ENCODE results near the gene PPM1E.
"Not testable (repeated sequence)": the region's sequence is repeated elsewhere in the genome, so short reads cannot be mapped to it uniquely, and the experiment has no call there.

PPM1E gene

DNA sequence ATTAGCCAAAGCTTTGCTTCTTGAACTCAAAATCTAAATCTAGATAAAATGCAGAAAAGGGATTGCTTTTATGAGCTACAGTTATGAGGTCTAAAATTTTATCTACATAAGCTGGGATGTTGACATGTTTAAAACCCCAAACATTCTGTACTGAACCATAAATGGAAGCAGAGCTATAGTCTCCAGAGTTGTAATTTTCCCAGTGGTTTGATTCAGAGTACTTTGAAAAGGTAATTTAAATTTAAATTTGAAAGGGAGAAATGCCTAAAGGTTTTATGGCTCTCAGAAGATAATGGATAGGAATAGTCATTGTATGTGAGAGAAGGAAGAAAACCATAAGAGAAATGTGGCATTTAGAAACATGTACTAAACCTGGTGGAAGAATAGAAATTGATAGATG is 163.2 kb downstream of the PPM1E start:
- TF ChIP-seq, protein P1, sequence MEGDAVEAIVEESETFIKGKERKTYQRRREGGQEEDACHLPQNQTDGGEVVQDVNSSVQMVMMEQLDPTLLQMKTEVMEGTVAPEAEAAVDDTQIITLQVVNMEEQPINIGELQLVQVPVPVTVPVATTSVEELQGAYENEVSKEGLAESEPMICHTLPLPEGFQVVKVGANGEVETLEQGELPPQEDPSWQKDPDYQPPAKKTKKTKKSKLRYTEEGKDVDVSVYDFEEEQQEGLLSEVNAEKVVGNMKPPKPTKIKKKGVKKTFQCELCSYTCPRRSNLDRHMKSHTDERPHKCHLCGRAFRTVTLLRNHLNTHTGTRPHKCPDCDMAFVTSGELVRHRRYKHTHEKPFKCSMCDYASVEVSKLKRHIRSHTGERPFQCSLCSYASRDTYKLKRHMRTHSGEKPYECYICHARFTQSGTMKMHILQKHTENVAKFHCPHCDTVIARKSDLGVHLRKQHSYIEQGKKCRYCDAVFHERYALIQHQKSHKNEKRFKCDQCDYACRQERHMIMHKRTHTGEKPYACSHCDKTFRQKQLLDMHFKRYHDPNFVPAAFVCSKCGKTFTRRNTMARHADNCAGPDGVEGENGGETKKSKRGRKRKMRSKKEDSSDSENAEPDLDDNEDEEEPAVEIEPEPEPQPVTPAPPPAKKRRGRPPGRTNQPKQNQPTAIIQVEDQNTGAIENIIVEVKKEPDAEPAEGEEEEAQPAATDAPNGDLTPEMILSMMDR (IDR thresholded peaks at IDR 0.05; ENCODE audit: low read depth, low read length, missing control alignments): no peak
- H3K4me3 ChIP-seq (replicated peaks; ENCODE audit: low read depth, low read length): no peak overlapping the region
- no peak for DNase-seq (ENCODE audit: extremely low read depth, low read depth)

DNA sequence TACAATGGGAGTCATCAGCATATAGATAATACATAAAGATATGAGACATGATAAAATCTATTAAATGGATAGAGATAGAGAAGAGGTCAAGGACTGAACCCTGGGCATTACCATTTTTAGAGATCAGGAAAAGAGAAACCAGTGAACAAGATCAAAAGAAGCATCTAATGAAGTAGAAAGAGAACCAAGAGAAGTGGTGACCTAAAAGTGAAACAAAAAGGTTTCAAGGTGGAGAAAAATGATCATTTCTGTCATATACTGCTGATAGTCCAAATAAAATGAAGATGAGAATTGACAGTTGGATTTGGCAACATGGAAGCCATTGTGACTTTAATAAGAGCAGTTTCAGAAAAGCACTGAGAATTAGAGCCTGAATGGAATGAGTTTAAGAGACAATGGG is 165.1 kb downstream of the PPM1E start:
- no peak for DNase-seq (ENCODE audit: extremely low read depth, low read depth)
- no peak overlapping the region for H3K4me3 ChIP-seq (replicated peaks; ENCODE audit: low read depth, low read length)
- TF ChIP-seq, protein P1 (IDR thresholded peaks at IDR 0.05; ENCODE audit: low read depth, low read length, missing control alignments): no peak

DNA sequence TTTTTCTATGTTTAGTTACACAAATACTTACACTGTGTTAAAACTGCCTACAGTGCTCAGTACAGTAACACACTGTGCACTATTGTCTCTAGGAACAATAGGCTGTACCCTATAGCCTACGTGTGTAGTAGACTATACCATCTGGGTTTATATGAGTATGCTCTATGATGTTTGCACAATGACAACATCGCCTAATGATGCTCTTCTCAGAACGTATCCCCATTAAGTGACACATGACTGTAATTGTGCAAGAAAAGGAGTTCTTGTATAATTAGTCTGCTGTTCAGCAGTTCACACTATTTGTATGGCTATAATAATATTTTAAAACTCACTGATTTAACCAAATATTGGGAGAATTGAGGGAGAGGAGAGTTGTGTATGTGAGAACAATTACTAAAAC is 177.3 kb downstream of the PPM1E start:
- no peak overlapping the region for H3K4me3 ChIP-seq (replicated peaks; ENCODE audit: low read depth, low read length)
- TF ChIP-seq, protein P1 (IDR thresholded peaks at IDR 0.05; ENCODE audit: low read depth, low read length, missing control alignments): no peak
- DNase-seq (ENCODE audit: extremely low read depth, low read depth): no peak

DNA sequence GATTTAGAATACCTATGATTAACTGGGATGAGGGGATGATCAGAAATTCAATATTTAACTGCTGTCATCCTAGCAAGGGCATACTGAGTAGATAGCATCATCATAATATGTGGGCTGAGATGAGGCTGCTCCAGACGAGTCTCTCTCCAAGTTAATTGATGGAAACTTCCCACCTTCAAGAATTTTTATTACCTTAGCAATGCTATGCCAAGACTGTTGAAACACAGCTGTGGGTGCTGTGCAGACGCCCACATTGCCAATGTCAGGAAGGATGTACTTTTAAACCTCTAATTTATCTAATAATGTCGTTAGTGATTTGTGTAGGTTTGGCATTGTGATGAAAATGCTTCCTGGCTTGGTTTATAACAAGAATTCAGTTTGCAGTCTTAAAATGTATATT is 180.6 kb downstream of the PPM1E start:
- no peak overlapping the region for H3K4me3 ChIP-seq (replicated peaks; ENCODE audit: low read depth, low read length)
- no peak for DNase-seq (ENCODE audit: extremely low read depth, low read depth)
- TF ChIP-seq, protein P1 (IDR thresholded peaks at IDR 0.05; ENCODE audit: low read depth, low read length, missing control alignments): no peak

DNA sequence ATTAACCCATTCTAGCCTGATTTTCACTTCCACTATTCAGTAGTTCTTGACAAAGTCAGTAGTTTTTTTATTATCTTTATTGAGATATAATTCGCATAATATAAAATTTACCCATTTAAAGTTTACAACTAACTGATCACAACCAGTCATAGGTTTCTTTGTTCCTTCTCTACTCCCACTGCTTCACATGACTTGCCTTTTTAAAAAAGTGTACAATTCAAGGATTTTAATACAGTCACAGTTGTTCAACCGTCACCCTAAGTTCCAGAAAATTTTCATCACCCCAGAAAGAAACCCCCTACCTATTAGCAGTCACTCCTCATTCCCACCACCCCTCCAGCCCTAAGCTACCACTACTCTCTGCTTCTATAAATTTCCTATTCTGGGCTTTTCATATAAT is 188.5 kb downstream of the PPM1E start:
- no peak overlapping the region for H3K4me3 ChIP-seq (replicated peaks; ENCODE audit: low read depth, low read length)
- TF ChIP-seq, protein P1 (IDR thresholded peaks at IDR 0.05; ENCODE audit: low read depth, low read length, missing control alignments): no peak
- no peak for DNase-seq (ENCODE audit: extremely low read depth, low read depth)

DNA sequence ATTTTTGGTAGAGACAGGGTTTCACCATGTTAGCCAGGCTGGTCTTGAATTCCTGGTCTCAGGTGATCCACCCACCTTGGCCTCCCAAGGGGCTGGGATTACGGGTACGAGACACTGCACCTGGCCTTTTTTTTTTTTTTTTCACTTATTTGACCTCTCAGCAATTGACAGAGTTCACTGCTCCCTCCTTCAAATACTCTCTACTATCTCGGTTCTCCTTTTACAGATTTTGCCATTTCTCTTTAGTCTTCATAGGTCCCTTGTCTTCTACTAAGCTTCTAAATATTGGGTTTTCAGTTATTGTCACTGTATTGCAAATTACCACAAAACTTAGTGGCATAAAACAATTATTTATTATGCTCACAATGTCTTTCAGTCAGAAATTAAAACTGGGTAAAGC is 191.8 kb downstream of the PPM1E start:
- DNase-seq (ENCODE audit: extremely low read depth, low read depth): no peak
- TF ChIP-seq, protein P1 (IDR thresholded peaks at IDR 0.05; ENCODE audit: low read depth, low read length, missing control alignments): no peak
- H3K4me3 ChIP-seq (replicated peaks; ENCODE audit: low read depth, low read length): no peak overlapping the region

DNA sequence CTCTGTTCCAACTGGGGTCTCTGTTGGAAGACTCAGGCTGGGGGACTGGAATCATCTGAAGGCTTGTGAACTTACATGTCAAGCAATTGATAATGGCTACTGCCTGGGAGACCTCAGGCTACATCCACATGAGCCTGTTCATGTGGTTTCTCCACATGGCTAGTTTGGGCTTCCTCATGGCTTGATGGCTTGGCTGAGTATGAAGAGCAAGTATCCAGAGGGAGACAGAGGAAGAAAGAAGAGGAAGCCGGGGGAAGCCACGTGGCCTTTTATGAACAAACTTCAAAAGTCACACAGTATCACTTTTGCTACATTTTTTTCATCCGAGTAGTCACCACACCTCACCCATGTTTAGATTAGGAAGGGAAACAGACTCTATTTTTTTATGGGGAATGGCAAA is 192.2 kb downstream of the PPM1E start:
- DNase-seq (ENCODE audit: extremely low read depth, low read depth): no peak
- no peak overlapping the region for H3K4me3 ChIP-seq (replicated peaks; ENCODE audit: low read depth, low read length)
- TF ChIP-seq, protein P1 (IDR thresholded peaks at IDR 0.05; ENCODE audit: low read depth, low read length, missing control alignments): no peak

DNA sequence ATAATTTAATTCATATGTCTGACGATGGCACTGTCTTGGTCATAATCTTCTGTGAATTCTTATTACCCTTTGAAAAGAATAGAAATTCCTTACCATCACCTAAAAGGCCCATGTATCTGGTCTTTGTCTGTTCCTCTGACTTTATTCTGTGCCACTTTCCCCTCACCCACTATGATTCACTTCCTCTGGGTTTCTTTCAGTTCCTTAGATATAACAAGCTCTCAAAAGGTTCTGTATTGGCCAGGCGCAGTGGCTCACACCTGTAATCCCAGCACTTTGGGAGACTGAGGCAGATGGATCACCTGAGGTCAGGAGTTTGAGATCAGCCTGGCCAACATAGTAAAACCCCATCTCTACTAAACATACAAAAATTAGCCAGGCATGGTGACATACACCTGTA is 198.7 kb downstream of the PPM1E start:
- DNase-seq (ENCODE audit: extremely low read depth, low read depth); H3K4me3 ChIP-seq (replicated peaks; ENCODE audit: low read depth, low read length): not testable (repeated sequence)
